Urothelium cell line (cell line): Measurements from ENCODE around the gene FAM151B.
"Not testable (repeated sequence)": the region's sequence is repeated elsewhere in the genome, so short reads cannot be mapped to it uniquely, and the experiment has no call there.

Source experiments
- DNase-seq: peaks from one replicate; pipeline ENCODE4 v3.0.0; 2011; ENCODE audit warnings: low spot score, mixed read lengths
- FAIRE-seq: peaks from 2 replicates; lab custom pipeline; 2011; peaks lifted over from hg19 to GRCh38; lab: Jason Lieb, UNC

Gene FAM151B

GRCh38 chr5:80580291-80580690 is 92.4 kb downstream of the FAM151B start:
- FAIRE-seq, DNase-seq: not testable (repeated sequence)

- DNase-seq (no peak), FAIRE-seq (no peak)
Observed at GRCh38 chr5:80584770-80585169, 96.9 kb downstream of the FAM151B start.

- DNase-seq (no peak), FAIRE-seq (no peak)
Observed at GRCh38 chr5:80588858-80589540, 101.1 kb downstream of the FAM151B start.

- FAIRE-seq (no peak), DNase-seq (no peak)
Observed at GRCh38 chr5:80590766-80591165, 102.9 kb downstream of the FAM151B start.

GRCh38 chr5:80591352-80591751 is 103.5 kb downstream of the FAM151B start:
- FAIRE-seq (no peak), DNase-seq (no peak)

- FAIRE-seq (no peak), DNase-seq (no peak)
Observed at GRCh38 chr5:80592105-80592504, 104.2 kb downstream of the FAM151B start.
